Activated CD4-positive, alpha-beta memory T cell treated with anti-CD3 and anti-CD28 coated beads, Interleukin-2, amount 10 ng/mL, durations not matched to agents 7 days and 5 days (primary cell): ENCODE measurements around the gene SH3RF3. TPM values are rescaled to one million over a fixed set of nuclear protein-coding genes. Genes with fewer than 3 reads are reported as not detected.

Experiments
- CTCF ChIA-PET: fragments of 350-600 bp; sonication (Branson Sonifier 250); formaldehyde crosslinking; loops from one replicate; lab custom pipeline; 2021; ENCODE audit warnings: antibody characterized with exemption, inconsistent platforms; lab: Charles Lee
- POLR2A ChIA-PET: fragments of 350-600 bp; sonication (Branson Sonifier 250); formaldehyde crosslinking; loops from one replicate; lab custom pipeline; 2021; ENCODE audit warnings: antibody characterized with exemption; lab: Charles Lee
- DNase-seq: peaks from one replicate; pipeline ENCODE4 v3.0.0-alpha.2; 2020
- H3K27ac Mint-ChIP-seq: one replicate; pipeline ENCODE4 v1.8.0; 2021; ENCODE audit warnings: mild to moderate bottlenecking, mixed read lengths
- H3K27me3 Mint-ChIP-seq: one replicate; pipeline ENCODE4 v1.8.0; 2021; ENCODE audit warnings: mixed read lengths
- H3K36me3 Mint-ChIP-seq: one replicate; pipeline ENCODE4 v1.8.0; 2021; ENCODE audit warnings: low read depth, mixed read lengths
- H3K4me1 Mint-ChIP-seq: one replicate; pipeline ENCODE4 v1.8.0; 2021; ENCODE audit warnings: mixed read lengths
- H3K4me3 Mint-ChIP-seq: one replicate; pipeline ENCODE4 v1.8.0; 2021; ENCODE audit warnings: mild to moderate bottlenecking, mixed read lengths
- H3K9me3 Mint-ChIP-seq: one replicate; pipeline ENCODE4 v1.8.0; 2021; ENCODE audit warnings: mixed read lengths
- total RNA-seq, 2 experiments: library from RNA; stranded (reverse); gene quantifications; one replicate each; pipeline ENCODE4 v1.2.3, GENCODE V29; 2021

The SH3RF3 gene
- total RNA-seq, 2 experiments from 2014 or later, result 0.23 to 0.45 TPM

DNA sequence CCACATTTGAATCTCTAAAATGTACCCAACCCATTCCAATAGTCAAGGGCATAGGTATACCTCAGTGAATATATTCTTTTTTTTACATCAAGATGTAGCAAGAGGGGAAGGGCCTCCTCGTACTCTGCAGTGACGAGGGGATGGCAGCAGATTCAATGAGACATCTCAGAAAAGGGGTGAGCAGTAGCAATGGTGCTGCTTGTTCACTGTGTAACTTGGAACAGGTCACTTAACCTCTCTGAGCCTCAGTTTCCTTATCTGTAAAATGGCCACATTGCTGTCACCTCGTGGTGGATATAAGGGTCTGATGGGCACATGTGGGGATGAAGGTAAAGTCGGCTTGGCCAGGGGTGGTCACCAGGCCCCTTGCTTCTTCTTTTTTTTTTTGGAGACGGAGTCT, 263.1 kb downstream of the SH3RF3 start:
- no peaks in the 10 kb centered on the region for H3K4me1 Mint-ChIP-seq

DNA sequence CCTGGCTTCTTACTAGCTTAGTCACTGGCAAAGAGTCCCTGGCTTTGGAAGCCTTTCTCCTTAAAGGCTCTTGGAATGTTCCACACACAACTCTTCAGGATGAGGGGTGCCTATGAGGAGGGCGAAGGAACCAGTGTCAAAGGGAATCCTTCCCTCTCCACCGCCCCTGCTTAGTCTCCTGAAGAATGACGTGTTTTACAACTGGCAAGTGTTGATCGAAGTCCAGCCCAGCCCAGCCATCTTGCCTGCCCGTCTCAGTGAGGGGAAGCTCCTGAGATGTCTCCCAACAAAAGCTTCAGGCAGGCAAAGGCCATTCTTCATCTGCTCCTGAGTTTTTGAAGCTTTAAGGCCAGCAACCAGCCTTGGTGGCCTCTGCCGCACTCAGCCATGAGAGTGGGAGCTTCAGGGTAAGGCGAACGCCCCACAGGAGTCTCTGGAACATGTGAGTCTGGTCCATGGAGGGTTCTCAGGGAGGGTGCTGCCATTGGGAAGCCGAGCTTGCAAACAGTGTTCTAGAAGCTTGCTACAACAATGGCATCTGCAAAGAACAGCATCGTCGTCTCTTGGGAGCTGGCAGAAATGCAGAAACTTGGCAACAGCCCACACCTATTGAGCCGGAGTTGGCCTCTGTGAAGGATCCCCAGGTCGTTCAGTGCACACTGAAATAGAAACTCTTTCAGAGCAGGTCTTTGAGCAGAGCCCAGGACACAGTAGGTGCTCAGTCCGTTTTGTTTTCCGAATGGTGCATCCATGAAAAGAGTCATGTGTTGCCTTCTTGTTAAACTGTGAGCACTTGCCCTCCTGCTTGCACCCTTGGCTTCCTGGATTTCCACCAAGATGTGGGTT, 264.0 kb downstream of the SH3RF3 start:
- ChIA-PET POLR2A (no interaction called here), CTCF (no interaction called here)
- H3K4me3 Mint-ChIP-seq, result no peak overlapping the region
- H3K27ac Mint-ChIP-seq, result no peak overlapping the region
- peaks cover 4% of the 10 kb centered on the region for H3K4me1 Mint-ChIP-seq
- DNase-seq, result no peak
- H3K9me3 Mint-ChIP-seq, result no peaks in the 10 kb centered on the region
- peaks cover 7% of the 10 kb centered on the region for H3K27me3 Mint-ChIP-seq
- H3K36me3 Mint-ChIP-seq, result no peaks in the 10 kb centered on the region

More for the DNA sequence above, 263.1 kb downstream of the SH3RF3 start:
- no peaks in the 10 kb centered on the region for H3K36me3 Mint-ChIP-seq
- POLR2A ChIA-PET, result no interaction called here
- H3K27me3 Mint-ChIP-seq, result peaks cover 11% of the 10 kb centered on the region
- no peak for DNase-seq
- no peaks in the 10 kb centered on the region for H3K9me3 Mint-ChIP-seq
- CTCF ChIA-PET, result no interaction called here
- H3K27ac Mint-ChIP-seq, result no peak overlapping the region
- no peak overlapping the region for H3K4me3 Mint-ChIP-seq

DNA sequence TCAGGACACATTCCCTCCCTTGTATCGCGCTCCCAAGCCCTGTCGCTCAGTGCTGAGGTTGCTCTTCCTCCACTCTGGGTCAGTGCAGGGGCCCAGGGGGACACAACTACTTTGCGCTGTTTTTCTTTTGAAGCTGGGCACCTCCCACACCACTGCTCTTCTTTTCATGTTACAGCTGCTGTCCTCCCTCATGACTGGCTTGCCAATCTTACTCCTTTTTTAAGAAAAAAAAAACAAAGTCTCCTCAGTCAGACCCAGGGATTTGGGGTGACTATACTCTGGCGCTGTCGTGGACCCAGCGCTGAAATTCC, 264.6 kb downstream of the SH3RF3 start:
- Mint-ChIP-seq H3K4me3 (no peak overlapping the region), H3K4me1 (peaks cover 5% of the 10 kb centered on the region), H3K27me3 (peaks cover 7% of the 10 kb centered on the region), H3K9me3 (no peaks in the 10 kb centered on the region), H3K27ac (no peak overlapping the region), H3K36me3 (no peaks in the 10 kb centered on the region)
- ChIA-PET CTCF (no interaction called here), POLR2A (no interaction called here)
- no peak for DNase-seq

DNA sequence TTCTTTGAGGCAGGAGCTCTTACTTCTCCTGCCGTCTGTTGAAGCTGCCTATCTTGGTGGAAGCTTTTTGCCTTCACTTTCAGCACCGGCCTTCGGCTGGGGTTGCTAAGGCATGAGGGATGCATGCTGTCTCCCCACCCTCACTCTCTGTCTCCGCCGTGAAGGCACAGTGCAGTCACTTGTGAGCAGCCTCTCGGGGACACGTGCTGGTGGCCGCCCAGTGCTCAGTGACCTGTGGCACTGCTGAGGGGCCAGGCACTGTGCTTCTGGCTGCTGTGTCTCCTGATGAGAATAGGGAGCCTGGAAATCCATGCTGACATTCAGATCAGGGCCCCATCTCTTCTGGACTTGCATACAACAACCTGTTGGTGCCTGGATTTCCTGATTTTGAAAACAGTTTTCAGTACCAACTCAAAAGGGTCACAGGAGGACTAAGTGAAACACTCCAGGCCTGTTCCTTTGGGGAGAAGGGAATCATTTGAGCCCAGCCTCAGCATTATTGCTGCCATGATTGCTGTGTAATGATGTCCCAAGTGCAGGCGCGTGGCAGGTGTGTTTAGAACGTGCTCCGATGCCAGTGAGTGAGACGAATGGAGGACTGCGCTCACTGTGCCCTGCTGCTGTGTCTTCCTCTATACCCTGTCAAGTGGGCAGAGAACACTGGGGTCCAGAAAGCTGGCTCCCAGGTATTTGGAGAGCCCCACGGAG, 266.6 kb downstream of the SH3RF3 start:
- Mint-ChIP-seq H3K4me3 (no peak overlapping the region), H3K27ac (no peak overlapping the region), H3K9me3 (no peaks in the 10 kb centered on the region), H3K27me3 (peaks cover 5% of the 10 kb centered on the region), H3K36me3 (no peaks in the 10 kb centered on the region), H3K4me1 (peaks cover 5% of the 10 kb centered on the region)
- POLR2A ChIA-PET, result no interaction called here
- CTCF ChIA-PET, result no interaction called here
- DNase-seq, result no peak

DNA sequence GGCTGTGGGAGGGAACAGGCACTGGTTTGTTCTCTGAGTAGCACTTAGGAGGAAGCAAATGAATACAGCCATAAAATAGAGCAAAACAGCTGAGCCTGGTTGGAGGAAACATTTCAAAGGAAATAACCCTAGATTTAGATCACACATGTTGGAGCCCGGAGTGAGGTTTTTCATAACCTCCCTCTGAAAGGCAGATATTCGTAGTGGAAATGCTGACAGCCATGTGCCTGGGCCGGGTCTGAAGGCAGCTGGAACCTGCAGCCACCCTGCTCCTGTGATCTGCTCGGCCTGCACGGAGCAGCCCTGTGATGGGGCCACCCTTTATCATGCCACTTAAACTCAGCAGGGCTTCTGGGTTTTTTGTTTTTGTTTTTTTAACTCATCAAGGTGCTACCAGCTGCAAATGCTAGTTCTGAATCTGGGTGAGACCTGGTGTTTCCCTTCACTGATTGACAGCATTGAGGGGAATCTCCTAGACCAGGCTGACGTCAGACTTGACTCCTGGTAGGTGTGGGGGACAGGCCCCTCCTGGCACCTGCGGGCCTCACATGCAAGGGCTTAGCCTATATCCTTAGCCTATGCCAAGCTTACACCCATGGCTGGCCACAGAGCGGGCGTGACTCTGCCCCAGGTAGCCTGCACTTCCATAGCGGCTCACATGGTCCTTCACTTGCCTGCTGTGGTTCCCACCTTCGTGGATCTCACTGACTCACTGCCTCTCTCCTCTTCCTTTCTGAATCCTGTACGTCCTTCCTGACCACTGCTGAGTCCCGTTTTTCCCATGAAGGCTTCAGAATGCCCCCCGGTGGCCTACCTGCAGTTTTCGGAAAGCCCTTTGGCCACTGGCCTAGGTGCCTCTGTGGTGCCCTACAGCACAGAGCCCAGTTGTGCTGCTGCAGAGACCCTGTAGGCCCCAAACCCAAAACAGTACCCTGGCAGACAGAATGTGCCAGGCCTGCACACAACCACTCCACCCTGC, 267.5 kb downstream of the SH3RF3 start:
- ChIA-PET CTCF (no interaction called here), POLR2A (no interaction called here)
- no peak overlapping the region for H3K4me3 Mint-ChIP-seq
- no peaks in the 10 kb centered on the region for H3K36me3 Mint-ChIP-seq
- peaks cover 5% of the 10 kb centered on the region for H3K27me3 Mint-ChIP-seq
- no peaks in the 10 kb centered on the region for H3K9me3 Mint-ChIP-seq
- H3K27ac Mint-ChIP-seq, result no peak overlapping the region
- H3K4me1 Mint-ChIP-seq, result peaks cover 5% of the 10 kb centered on the region
- no peak for DNase-seq

DNA sequence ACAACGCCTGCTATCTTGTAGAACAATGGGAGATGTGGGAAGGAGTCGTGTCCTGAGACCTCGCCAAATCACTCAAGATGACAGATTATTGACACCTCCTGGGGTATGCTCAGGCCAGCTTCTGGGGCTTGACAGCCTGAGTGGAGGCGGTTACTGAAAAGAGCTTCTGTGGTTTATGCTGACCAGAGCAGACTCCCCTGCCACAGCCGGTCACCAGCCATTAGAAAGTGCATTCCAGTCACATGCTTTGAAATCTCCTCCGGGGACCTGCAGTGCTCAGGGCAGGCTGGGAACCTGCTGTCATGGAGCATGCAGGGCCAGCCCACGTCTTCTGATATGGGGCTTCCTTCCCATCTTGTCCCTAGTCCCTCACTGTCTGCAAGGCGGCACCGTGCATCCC, 268.9 kb downstream of the SH3RF3 start:
- peaks cover 5% of the 10 kb centered on the region for H3K4me1 Mint-ChIP-seq
- no peak overlapping the region for H3K4me3 Mint-ChIP-seq
- DNase-seq, result no peak
- ChIA-PET CTCF (no interaction called here), POLR2A (no interaction called here)
- H3K27me3 Mint-ChIP-seq, result peaks cover 5% of the 10 kb centered on the region
- no peaks in the 10 kb centered on the region for H3K9me3 Mint-ChIP-seq
- H3K27ac Mint-ChIP-seq, result no peak overlapping the region
- H3K36me3 Mint-ChIP-seq, result no peaks in the 10 kb centered on the region

DNA sequence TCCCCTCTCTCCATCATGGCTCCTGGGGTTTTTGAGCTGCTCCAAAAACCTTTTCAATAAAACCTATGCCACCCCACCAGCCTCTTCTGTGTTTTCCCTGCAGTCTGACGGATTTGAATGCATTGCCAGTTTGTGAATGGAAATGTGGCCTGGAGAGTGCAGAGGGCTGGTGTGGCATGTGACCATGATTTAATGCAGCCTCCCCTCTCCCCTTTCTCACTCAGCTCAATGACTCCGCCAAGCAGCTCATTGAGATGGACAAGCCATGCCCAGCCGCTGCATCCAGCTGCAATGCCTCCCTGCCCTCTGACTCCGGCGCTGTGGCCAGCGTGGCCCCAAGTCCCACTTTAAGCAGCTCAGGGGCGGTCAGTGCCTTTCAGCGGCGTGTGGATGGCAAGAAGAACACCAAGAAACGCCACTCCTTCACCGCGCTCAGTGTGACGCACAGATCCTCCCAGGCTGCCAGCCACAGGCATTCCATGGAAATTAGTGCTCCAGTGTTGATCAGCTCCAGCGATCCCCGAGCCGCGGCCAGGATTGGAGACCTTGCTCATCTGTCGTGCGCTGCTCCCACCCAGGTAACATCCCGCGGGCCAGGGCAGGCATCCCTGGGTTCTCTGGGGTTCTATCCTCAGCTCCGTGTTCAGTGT, 269.5 kb downstream of the SH3RF3 start:
- H3K4me1 Mint-ChIP-seq, result peaks cover 5% of the 10 kb centered on the region
- no peak for DNase-seq

DNA sequence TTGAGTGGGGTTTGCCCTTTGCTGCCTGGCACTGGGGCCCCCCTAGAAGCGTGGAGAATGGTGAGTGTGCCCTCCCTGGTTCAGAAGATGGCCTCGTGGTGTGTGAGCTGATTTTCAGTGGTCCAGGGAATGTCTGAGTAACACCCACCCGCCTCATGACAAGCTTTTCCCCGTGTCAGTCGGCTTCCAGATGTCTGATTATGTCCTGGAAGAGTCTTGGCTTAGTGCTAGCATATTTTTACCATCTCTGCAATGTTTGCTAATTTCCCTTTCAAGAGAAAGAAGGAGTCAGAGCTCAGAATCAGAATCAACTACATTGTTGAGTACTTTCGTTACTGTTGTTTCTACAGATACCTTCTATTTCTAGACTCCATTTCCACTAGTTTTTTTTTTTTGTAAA, 270.1 kb downstream of the SH3RF3 start:
- ChIA-PET POLR2A (no interaction called here), CTCF (interaction anchor here (1.0 kb wide), 1 partner anchor 11 kb away, joined by 3 read pairs; no protein-coding TSS in a partner anchor)
- no peak for DNase-seq
- Mint-ChIP-seq H3K27ac (no peak overlapping the region), H3K4me3 (no peak overlapping the region), H3K9me3 (no peaks in the 10 kb centered on the region), H3K36me3 (no peaks in the 10 kb centered on the region), H3K4me1 (peaks cover 5% of the 10 kb centered on the region), H3K27me3 (peaks cover 5% of the 10 kb centered on the region)

More for the DNA sequence above, 269.5 kb downstream of the SH3RF3 start:
- Mint-ChIP-seq H3K9me3 (no peaks in the 10 kb centered on the region), H3K36me3 (no peaks in the 10 kb centered on the region), H3K27ac (no peak overlapping the region), H3K27me3 (peaks cover 5% of the 10 kb centered on the region), H3K4me3 (no peak overlapping the region)
- ChIA-PET POLR2A (no interaction called here), CTCF (interaction anchor here (1.0 kb wide), 1 partner anchor 10 kb away, joined by 3 read pairs; no protein-coding TSS in a partner anchor)

DNA sequence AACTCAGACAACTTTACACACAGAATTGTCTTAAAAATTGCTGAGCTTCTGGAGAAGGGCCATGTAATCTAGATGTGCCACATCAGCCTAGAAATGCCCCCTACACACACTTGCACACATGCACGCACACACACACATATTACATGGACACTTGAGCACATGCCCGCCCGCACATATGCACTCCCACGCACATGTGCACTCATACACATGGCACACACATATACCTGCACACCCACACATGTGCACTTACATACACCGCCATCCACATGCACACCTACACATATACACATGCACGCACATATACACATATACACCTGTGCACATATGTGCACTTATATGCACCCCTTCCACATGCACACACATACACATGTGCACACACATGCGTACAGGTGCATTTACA, 271.1 kb downstream of the SH3RF3 start:
- Mint-ChIP-seq H3K27ac (no peak overlapping the region), H3K27me3 (peaks cover 5% of the 10 kb centered on the region), H3K36me3 (no peaks in the 10 kb centered on the region), H3K4me1 (peaks cover 5% of the 10 kb centered on the region), H3K4me3 (no peak overlapping the region), H3K9me3 (no peaks in the 10 kb centered on the region)
- DNase-seq, result no peak
- ChIA-PET POLR2A (no interaction called here), CTCF (no interaction called here)

DNA sequence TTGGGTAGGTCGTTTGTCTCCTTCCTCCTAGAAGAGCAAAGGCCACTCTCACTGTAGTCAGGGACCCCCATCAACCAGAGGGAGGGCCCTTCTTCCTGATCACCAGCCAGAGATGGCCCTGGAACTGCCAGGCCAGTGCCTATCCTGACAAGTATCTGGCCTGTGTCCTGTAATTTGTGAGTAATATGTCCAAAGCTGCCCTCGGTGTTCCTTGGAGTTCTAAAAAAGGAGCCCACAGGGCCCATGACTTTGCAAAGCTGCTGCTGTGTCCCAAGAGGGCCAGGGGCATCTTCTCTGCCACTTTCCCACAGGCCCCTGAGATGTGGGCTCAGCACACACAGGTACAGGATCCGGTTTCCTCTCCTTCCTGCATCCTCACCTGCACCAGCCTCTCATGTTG, 272.4 kb downstream of the SH3RF3 start:
- no peak for DNase-seq
- H3K27me3 Mint-ChIP-seq, result peaks cover 5% of the 10 kb centered on the region
- no peak overlapping the region for H3K27ac Mint-ChIP-seq
- H3K4me1 Mint-ChIP-seq, result peaks cover 5% of the 10 kb centered on the region
- no peaks in the 10 kb centered on the region for H3K9me3 Mint-ChIP-seq
- ChIA-PET CTCF (no interaction called here), POLR2A (no interaction called here)
- no peaks in the 10 kb centered on the region for H3K36me3 Mint-ChIP-seq
- H3K4me3 Mint-ChIP-seq, result no peak overlapping the region

DNA sequence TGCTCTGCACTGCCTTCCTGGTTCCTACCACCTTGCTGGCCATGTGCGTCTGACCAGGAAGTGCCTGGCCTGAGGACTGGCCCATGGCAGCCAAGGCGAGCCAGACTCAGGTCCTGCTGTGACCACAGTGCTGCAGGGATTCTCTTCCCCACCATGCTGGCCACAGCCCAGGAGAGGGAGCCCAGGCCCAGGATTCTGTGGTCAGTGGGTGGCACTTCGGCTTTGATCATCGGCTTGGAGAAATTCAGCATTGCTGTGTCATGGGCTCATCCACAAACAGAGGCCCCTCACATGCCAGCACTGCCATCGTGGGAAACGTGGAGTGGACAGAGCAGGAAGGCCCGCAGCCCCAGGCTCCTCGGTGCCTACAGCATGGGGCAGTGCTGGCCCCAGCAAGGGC, 273.2 kb downstream of the SH3RF3 start:
- no peak for DNase-seq
- Mint-ChIP-seq H3K4me3 (no peak overlapping the region), H3K27ac (no peak overlapping the region), H3K4me1 (peaks cover 5% of the 10 kb centered on the region), H3K36me3 (no peaks in the 10 kb centered on the region), H3K27me3 (peaks cover 5% of the 10 kb centered on the region), H3K9me3 (no peaks in the 10 kb centered on the region)
- CTCF ChIA-PET, result no interaction called here
- POLR2A ChIA-PET, result no interaction called here

DNA sequence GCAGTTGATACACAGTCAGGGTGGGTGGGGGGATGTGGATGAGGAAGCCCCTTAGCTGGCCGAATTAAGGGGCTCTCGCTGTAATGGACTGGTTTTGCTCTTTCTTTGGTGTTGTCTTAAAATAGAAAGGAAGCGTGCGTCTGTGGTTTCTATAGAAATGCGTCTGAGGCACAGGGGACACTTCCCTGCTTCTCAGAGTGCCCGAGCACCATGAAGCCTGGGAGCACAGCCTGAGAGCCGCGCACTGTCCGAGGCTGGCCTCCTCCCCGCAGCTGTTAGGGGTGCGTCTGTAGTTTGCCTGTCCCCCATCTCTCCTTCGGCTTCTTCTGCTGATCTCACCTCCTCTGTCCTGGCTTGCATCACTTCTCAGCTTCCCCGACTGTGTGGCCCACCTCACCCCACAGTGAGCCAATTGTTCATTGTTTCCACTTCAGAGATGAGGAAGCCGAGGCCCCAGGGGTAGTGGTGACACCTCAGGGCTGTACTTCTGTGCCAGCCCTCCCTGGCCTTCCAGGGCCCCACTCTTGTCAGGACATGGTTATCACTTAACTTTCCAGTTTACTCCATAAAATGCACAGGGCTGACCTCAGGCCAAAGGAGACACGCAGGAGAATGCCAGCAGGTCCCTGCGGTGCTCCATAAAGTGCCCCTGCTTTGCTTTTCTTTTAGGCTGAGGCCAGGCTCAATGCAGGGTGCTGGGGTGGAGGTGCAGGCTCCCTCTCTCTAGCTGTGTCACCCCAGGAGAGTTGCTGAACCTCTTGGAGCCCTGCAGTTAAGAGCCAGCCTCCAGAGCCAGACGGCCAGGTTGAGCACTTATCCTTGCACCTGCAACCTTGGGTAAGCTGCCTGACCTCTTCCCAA, 274.2 kb downstream of the SH3RF3 start:
- POLR2A ChIA-PET, result no interaction called here

More for the DNA sequence above, 274.2 kb downstream of the SH3RF3 start:
- H3K36me3 Mint-ChIP-seq, result no peaks in the 10 kb centered on the region
- H3K27me3 Mint-ChIP-seq, result peaks cover 2% of the 10 kb centered on the region
- no peak for DNase-seq
- H3K27ac Mint-ChIP-seq, result no peak overlapping the region
- H3K9me3 Mint-ChIP-seq, result no peaks in the 10 kb centered on the region
- CTCF ChIA-PET, result no interaction called here
- H3K4me1 Mint-ChIP-seq, result no peaks in the 10 kb centered on the region
- H3K4me3 Mint-ChIP-seq, result no peak overlapping the region
